Neuron (in vitro differentiated cells): ENCODE data around the gene ARHGAP42.

Source experiments
- H2AFZ ChIP-seq: one replicate; pipeline ENCODE4 v1.6.1; 2013; ENCODE audit warnings: low read depth, mild to moderate bottlenecking, inconsistent platforms, low read length, moderate library complexity
- H3K27me3 ChIP-seq: one replicate; pipeline ENCODE4 v1.6.1; 2013; ENCODE audit warnings: low read length; ENCODE audit not compliant: insufficient read depth
- H3K36me3 ChIP-seq: one replicate; pipeline ENCODE4 v1.6.1; 2013; ENCODE audit warnings: low read length; ENCODE audit not compliant: insufficient read depth
- H3K4me1 ChIP-seq: one replicate; pipeline ENCODE4 v1.6.1; 2013; ENCODE audit warnings: low read length; ENCODE audit not compliant: insufficient read depth
- H3K4me3 ChIP-seq: 2 replicates; pipeline ENCODE4 v1.5.1; 2013; ENCODE audit warnings: mild to moderate bottlenecking, low read length, moderate library complexity
- H3K9me3 ChIP-seq: one replicate; pipeline ENCODE4 v1.6.1; 2013; ENCODE audit warnings: low read length

The ARHGAP42 gene

DNA sequence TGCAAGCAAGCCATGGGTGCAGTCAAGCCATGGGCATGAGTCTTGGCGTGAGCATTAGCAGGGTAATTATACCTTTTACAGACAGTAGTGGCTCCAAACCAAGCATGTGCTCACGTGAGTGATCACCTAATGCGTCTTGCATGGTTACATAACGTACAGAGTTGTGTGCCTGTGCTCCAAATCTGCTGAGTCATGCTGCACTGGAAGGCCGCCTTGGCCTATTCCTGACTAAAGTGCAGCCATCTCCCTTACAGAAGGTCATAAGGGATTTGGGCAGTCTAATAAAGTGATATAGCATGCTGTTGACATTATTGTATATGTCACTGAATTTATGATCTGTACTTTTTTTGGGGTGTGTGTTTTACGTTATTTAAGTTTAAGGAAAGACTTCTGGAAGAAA, 102.4 kb downstream of the ARHGAP42 start:
- peaks cover 9% of the 10 kb centered on the region for H3K4me1 ChIP-seq

DNA sequence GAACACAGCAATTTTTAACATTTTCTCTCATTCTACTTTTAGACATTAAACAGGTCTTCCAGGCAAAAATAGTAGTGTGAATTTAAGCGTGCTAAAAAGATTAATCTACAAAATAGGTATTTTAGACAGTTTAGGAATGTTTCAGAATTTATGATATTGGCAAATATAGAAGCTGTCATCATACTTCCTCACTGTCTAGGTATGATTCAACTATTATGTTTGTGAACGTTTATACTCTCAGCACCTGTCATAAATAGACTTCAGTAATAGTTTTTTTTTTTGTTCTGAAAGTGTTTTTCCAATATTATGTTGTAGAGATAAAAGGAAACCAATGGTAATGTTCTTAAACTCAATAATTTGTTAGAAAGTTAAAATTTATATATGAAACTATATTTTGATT, 103.0 kb downstream of the ARHGAP42 start:
- Histone ChIP-seq H3K36me3 (no peaks in the 10 kb centered on the region), H3K9me3 (peaks cover 3% of the 10 kb centered on the region)

More for the DNA sequence above, 102.4 kb downstream of the ARHGAP42 start:
- H3K36me3 ChIP-seq, result no peaks in the 10 kb centered on the region
- H3K4me3 ChIP-seq, result no peak overlapping the region
- no peaks in the 10 kb centered on the region for H3K27me3 ChIP-seq
- H3K9me3 ChIP-seq, result peaks cover 3% of the 10 kb centered on the region
- H2AFZ ChIP-seq, result no peak overlapping the region

DNA sequence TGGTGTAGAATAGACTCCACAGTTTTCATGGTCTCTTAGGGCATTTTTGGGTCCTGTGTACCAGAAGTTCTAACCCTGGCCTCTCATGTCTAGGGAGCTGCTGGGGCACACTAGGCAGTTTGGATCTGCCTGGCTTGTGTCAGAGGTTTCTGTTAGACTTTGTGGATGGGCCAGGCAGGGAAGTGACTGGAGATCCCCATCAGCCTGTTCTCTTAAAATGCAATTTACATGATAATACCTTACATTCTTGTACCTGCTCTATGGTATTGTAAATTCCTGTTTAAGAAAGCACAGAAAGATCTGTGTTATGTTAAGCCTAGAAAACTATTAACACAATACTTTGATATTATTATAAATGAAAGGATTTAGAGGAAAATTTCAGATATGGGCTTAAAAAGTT, 104.0 kb downstream of the ARHGAP42 start:
- H3K9me3 ChIP-seq, result peaks cover 3% of the 10 kb centered on the region
- no peak overlapping the region for H3K4me3 ChIP-seq
- H3K4me1 ChIP-seq, result peaks cover 9% of the 10 kb centered on the region
- H3K36me3 ChIP-seq, result no peaks in the 10 kb centered on the region
- no peak overlapping the region for H2AFZ ChIP-seq
- no peaks in the 10 kb centered on the region for H3K27me3 ChIP-seq

More for the DNA sequence above, 103.0 kb downstream of the ARHGAP42 start:
- Histone ChIP-seq H3K27me3 (no peaks in the 10 kb centered on the region), H3K4me3 (no peak overlapping the region), H2AFZ (no peak overlapping the region), H3K4me1 (peaks cover 9% of the 10 kb centered on the region)

DNA sequence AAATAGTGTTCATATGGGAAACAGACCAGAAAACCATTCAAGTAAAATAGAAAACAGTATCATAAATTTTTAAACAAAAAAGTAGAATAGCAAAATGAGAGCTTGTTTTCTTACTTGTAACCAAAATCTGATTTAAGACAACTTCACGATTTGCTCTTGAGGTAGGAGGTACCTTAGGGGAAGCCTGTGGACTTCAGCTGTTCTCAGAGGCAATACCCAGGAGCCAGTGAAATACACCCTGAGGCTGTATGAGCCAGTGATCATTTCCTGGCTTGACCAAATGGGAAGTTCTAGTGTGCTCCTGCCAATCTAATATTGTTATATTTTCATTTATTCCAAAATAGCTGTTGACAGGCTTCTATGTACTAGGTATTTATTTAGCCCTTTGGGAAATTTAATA, 104.8 kb downstream of the ARHGAP42 start:
- H3K36me3 ChIP-seq, result no peaks in the 10 kb centered on the region

DNA sequence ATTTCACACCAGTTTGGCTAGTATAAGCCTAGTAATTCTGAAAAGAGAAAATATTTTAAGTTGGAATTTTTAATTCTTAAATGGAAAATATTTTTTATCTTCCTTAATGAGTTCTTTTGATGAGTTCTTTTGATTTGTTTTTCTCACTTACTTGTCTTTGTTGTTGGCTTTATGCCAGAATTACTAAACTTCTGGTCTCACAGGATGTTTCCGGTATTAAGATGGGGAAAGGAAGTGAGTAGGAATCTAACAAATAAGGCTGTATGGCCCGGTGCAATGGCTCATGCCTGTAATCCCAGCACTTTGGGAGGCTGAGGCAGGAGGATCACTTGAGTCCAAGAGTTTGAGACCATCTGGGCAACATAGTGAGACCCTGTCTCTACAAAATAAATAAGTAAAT, 106.4 kb downstream of the ARHGAP42 start:
- Histone ChIP-seq H2AFZ (no peak overlapping the region), H3K36me3 (no peaks in the 10 kb centered on the region), H3K4me1 (peaks cover 9% of the 10 kb centered on the region), H3K27me3 (no peaks in the 10 kb centered on the region), H3K4me3 (no peak overlapping the region), H3K9me3 (peaks cover 3% of the 10 kb centered on the region)

More for the DNA sequence above, 104.8 kb downstream of the ARHGAP42 start:
- H3K4me3 ChIP-seq, result no peak overlapping the region
- H3K4me1 ChIP-seq, result peaks cover 9% of the 10 kb centered on the region
- H3K9me3 ChIP-seq, result peaks cover 3% of the 10 kb centered on the region
- no peaks in the 10 kb centered on the region for H3K27me3 ChIP-seq
- no peak overlapping the region for H2AFZ ChIP-seq

DNA sequence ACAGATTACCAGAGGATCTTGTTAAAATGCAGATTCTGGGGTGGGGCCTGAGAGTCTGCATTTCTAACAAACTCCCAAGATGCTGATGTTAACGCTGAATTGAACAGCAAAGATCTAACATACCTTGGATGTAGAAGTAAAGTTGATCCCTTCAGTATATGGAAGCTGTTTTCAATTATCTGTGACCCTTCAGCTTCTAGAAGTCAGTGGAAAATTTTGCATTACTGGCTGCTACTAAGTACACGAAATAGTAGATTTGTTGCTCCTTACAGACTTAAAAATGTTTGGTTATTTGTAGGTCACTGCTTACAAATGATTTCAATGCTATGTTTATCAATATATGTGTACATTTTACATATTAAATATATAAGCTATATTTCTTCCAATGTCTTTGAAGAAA, 107.4 kb downstream of the ARHGAP42 start:
- Histone ChIP-seq H3K4me1 (peaks cover 9% of the 10 kb centered on the region), H3K4me3 (no peak overlapping the region), H3K9me3 (peaks cover under 1% of the 10 kb centered on the region), H3K27me3 (no peaks in the 10 kb centered on the region), H3K36me3 (no peaks in the 10 kb centered on the region), H2AFZ (no peak overlapping the region)

DNA sequence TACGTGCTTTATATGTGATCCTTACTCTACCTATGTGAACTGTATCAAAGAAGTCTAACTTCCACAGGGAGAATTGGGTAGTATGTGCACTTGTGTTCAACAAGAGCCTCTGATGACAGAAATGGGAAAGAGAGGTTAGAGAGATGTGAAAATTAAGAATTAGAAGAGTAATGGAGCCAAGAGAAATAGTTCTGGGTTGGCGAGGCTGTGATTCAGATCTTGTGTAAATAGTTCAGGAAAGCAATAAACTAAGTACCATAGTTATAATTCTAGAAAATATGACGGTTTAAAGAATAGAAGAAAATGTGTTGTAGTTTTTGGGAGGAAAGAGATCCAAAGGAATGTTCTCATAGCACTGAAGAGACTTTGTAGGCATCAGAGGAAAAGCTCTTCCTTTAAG, 112.4 kb downstream of the ARHGAP42 start:
- H2AFZ ChIP-seq, result no peak overlapping the region
- H3K27me3 ChIP-seq, result no peaks in the 10 kb centered on the region
- H3K36me3 ChIP-seq, result no peaks in the 10 kb centered on the region
- no peaks in the 10 kb centered on the region for H3K9me3 ChIP-seq
- no peak overlapping the region for H3K4me3 ChIP-seq
- no peaks in the 10 kb centered on the region for H3K4me1 ChIP-seq

DNA sequence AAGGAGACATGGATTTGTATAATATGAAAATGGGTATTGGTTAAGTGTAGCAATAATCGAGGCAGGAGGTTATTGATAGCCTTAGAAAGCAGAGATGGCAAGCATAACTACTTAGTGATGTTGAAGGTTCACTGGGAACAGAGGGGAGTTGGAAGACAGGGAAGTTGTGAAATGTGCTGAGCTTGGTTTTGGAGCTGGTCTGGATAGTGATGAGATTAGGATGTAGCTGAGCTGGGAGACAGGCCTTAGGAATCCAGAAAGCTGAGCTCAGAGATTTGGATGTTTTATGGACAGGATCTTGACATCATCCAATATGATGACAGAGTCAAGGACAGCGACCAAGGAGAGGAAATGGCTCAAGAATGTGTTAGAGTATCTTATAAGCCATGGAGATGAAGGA, 113.1 kb downstream of the ARHGAP42 start:
- no peak overlapping the region for H2AFZ ChIP-seq
- H3K36me3 ChIP-seq, result no peaks in the 10 kb centered on the region
- no peaks in the 10 kb centered on the region for H3K27me3 ChIP-seq
- H3K4me3 ChIP-seq, result no peak overlapping the region
- H3K4me1 ChIP-seq, result no peaks in the 10 kb centered on the region
- no peaks in the 10 kb centered on the region for H3K9me3 ChIP-seq

DNA sequence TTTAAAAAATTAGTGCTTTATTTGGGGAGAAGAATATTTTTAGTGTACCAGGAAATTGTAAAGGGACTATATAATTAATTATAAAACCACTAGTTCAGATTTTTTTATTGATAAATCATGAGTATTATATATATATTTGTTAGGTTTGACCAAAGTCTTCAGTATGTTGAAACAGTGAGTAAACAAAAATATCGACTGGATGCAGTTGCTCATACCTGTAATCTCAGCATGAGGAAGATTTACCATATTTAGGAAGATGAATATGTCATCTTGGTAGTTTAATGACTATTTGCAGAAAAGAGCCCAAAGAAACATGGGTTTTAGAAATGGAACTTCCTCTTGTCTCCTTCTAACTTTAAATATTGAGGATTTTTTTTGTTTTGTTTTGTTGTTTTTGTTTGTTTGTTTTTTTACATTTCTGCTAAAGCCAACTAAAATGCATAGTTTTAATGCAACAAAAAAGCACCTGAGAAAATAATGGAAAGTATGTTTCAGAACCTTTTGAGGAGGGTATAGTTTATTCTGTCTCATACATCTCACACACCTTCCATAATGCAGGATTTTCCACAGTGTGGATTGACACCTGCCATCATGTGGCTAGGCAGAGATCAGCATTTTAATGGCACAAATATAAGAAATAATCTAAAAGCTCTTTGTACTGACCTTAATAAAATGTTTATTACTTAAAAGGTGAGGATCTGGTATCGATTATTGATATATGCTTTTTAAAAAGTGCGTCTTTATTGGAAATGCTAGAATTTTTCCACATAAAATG, 114.3 kb downstream of the ARHGAP42 start:
- no peaks in the 10 kb centered on the region for H3K27me3 ChIP-seq
- H3K4me1 ChIP-seq, result no peaks in the 10 kb centered on the region
- H3K9me3 ChIP-seq, result no peaks in the 10 kb centered on the region
- no peak overlapping the region for H2AFZ ChIP-seq
- H3K36me3 ChIP-seq, result no peaks in the 10 kb centered on the region
- no peak overlapping the region for H3K4me3 ChIP-seq

DNA sequence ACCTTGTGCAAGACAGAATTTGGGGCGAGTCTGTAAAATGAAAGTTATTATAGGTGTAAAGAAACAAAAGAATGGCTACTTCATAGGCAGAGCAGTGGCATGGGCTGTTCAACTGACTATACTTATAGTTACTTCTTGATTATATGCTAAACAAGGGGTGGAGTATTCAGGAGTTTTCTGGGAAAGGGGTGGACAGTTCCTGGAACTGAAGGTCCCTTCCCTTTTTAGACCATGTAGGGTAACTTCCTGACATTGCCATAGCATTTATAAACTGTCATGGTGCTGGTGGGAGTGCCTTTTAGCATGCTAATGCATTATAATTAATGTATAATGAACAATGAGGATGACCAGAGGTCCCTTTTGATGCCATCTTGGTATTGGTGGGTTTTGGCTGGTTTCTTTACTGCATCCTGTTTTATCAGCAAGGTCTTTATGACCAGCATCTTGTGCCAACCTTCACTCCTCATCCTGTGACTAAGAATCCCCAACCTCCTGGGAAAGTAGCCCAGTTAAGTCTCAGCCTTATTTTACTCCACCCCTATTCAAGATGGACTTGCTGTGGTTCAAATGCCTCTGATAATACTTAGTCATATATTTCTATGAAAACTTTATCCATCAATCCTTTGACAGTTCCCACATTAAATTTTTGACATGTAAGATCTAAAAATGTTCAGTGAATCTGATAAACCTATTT, 118.6 kb downstream of the ARHGAP42 start:
- Histone ChIP-seq H3K9me3 (no peaks in the 10 kb centered on the region), H3K36me3 (no peaks in the 10 kb centered on the region), H3K4me1 (peaks cover 7% of the 10 kb centered on the region), H3K4me3 (no peak overlapping the region), H3K27me3 (no peaks in the 10 kb centered on the region), H2AFZ (no peak overlapping the region)

DNA sequence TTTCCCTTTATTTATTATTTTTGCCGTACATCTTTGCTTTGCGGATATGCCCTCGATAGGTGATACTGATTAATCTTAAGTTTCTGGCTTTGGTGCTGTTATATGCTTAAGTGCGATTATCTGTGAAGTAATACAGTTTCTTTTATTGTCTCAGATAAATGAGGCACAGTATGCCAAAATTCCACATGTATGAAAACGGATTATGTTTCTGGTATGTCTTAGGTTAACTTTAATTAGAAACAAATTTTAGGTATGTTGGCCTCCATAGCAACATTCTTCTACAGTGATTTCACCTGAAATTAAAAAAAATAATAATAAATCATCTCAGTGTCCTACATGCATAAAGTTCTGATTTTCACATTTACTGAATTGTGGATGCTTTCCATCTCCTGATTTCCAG, 119.2 kb downstream of the ARHGAP42 start:
- no peaks in the 10 kb centered on the region for H3K9me3 ChIP-seq

DNA sequence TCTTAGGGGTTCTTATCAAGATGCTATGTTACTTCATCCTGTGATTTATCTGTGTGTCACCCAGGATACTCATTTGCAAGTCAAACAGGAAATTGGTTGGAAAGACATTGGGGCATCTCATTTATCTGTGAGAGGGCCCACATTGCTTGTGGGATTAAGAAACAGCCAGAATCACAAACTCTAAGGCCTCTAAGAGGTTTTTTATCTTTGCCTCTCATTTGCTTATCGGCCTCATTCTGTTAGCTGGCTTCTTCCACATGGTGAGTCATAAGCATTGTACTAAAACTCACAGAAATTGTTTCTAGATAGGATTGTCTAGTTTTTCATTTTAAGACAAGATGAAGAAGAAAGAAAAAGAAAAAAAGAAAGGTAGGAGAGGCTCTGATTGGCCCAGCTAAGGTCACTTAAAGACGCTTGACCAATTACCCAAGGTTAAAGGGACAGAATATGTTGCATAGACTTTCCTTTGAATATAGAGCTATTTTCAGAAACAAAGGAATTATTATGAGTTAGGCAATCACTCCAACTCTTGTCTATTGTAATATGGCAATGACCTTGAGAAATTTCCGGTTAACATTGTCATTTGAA, 121.9 kb downstream of the ARHGAP42 start:
- H3K36me3 ChIP-seq, result no peaks in the 10 kb centered on the region
- H3K27me3 ChIP-seq, result no peaks in the 10 kb centered on the region
- peaks cover 7% of the 10 kb centered on the region for H3K4me1 ChIP-seq
- no peak overlapping the region for H2AFZ ChIP-seq
- H3K9me3 ChIP-seq, result no peaks in the 10 kb centered on the region
- H3K4me3 ChIP-seq, result no peak overlapping the region

More for the DNA sequence above, 119.2 kb downstream of the ARHGAP42 start:
- Histone ChIP-seq H2AFZ (no peak overlapping the region), H3K27me3 (no peaks in the 10 kb centered on the region), H3K36me3 (no peaks in the 10 kb centered on the region), H3K4me1 (peaks cover 7% of the 10 kb centered on the region), H3K4me3 (no peak overlapping the region)

DNA sequence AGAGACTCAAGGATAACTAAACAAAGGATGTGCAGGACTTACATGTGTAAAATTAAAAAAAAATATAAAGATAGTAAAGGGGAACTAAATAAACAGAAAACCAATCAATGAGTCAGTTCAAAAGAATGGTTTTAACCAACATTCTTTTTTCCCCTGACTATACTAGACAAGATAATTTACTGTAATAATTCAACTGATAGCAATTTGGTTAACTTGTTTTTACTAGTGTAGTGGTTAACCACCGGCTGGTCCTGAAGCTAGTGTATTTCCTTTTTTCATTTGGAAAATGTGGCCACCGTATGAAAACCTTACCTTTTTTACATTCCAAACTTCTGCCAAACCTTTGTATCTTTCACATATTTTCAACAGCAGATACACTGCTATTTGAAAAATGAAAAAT, 123.1 kb downstream of the ARHGAP42 start:
- Histone ChIP-seq H3K4me1 (peaks cover 7% of the 10 kb centered on the region), H3K27me3 (no peaks in the 10 kb centered on the region), H3K9me3 (no peaks in the 10 kb centered on the region), H3K36me3 (no peaks in the 10 kb centered on the region), H3K4me3 (no peak overlapping the region), H2AFZ (no peak overlapping the region)
